COLO668 (cell line): Measurements from ENCODE around the gene MGME1.

ENCODE experiments used
- DNase-seq: peaks from one replicate; lab custom pipeline; 2025; ENCODE audit not compliant: unreplicated experiment; lab: John Stamatoyannopoulos, UW

MGME1 gene, protein sequence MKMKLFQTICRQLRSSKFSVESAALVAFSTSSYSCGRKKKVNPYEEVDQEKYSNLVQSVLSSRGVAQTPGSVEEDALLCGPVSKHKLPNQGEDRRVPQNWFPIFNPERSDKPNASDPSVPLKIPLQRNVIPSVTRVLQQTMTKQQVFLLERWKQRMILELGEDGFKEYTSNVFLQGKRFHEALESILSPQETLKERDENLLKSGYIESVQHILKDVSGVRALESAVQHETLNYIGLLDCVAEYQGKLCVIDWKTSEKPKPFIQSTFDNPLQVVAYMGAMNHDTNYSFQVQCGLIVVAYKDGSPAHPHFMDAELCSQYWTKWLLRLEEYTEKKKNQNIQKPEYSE

DNA sequence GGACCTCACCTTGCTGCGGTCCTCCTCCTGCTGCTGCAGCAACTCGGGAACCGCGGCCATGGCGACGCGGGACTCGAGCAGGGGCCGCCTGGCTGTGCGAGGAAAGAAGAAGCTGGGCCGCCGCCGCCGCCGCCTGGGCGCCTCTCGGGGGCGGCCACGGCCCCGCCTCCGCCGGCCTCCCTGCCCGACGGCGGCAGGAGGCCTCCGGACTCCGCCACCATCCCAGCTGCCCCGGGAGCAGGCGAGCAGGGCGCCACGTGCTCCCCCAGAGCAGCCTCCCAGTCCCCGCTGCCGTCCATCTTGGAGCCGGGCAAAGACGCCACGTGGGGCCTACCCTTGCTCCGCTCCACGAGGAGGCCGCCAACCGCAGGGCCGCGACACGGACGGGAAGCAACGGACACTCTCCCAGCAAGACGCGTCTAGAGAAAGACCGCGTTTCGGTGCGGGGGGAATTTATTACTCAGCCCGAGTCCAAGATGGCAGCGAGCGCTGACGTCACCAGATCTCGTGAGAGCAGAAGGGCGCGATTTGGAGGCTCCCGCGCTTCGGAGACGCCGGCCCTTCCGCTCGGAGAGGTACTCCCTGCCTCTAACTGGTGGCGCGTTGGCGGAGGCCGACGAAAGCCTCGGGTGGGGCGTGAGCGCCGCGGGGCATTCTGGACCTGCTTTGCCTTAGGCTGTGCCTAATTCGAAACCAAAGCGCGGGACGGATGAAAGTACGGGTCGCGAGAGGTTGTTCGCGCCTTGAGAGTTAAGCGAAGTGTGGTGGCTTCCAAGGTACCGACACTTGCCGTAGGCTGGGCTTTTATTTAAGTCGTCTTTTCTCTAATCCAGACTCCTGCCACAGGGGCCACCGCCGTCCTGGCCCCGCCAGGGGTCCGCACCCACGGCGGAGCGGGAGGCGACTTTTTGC, at the start of gene MGME1, which contains the start of gene SNX5:
Gene MGME1, plus strand, starts transcription at position 653 of the 912 bp plus-strand sequence. CDS start 842 bp downstream, outside the sequence.
Gene SNX5, minus strand, starts transcription at position 429 of the 912 bp plus-strand sequence. Its CDS starts 369 bp downstream, at position 60.
- DNase-seq, result peak; percentile 100

DNA sequence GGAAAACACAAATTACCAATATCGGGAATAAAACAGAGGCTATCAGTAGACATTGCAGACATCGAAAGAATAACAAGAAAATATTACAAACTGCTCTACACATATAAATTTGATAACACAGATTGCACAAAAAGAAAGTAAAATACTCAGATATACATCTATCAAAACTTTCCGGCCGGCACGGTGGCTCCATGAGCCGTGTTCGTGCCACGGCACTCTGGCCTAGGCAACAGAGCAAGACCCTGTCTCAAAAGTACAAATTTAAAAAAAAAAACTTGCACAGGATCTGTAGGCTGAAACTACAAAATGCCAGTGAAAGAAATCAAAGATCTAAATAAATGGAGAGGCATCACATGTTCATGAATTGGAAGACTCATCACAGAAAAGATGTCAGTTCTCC, 49.7 kb upstream of the MGME1 start:
- DNase-seq, result no peak

DNA sequence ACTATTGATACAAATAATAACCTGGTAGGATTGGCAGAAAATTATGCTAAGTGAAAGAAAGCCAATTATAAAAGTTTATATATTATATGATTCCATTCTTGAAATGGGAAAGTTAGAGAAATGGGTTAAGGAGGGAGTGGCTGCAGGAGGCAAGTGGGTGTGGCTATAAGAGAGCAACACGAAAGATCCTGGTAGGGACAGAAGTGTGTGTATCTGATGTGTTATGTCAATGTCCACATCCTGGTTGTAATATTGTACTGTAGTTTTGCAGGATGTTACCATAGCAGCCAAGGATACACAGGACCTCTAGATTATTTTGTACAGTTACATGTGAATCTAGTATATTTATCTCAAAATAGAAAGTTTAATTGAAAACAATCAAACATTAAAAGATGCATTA, 47.0 kb upstream of the MGME1 start:
- DNase-seq, result no peak

DNA sequence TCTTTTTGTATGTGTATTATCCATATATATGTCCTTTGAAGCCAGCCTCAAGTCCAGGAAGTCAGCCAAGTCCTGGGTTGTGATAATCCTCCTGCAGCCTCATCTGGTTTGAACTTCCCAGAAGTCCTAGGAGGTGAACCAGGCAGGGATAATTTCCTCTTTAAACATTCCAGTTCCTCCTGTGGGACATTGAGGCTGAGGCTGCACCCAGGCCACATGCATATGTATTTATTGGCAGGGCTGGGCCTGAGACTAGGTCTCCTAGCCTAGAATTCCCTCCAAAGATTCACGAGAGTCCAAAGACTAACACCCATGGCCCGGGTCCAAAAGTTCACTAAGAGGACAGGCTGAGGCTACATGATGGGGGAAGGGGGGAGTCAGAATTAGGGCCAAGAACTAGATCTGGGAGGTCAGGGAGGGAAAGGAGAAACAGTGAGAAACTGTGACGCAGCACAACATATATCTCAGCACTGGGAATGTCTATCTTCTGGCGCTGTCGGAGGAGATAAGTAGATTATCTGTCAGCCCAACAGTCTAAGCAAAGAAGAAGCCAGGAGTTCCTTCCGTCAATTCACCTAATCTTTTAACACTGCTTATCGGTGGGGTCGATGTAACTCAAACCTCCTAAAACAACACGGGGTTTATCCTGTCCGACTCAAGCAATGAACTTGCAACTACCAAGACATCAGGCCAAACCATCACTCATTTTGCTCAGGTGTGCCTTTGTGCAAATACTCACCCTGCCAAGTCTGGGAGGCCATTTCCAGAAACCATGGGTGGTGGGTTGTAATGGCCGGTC, 43.5 kb upstream of the MGME1 start:
- no peak for DNase-seq

DNA sequence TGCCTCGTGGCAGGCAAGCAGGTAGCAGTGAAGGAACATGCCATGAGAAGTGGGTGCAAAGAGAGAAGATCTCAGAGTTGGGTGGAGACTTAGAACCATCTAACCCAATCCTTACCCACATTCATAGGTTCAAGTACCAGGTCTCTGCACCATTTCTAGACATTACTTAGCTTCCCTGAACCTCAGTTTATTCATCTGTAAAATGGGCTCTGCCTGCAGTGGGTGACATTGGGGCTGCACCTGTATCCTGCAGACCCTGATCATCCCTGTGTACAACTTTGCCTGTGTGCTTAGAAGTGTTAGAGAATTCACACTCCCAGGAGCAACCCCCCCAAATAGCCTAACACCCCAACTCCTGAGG, 42.9 kb upstream of the MGME1 start:
- DNase-seq, result no peak

DNA sequence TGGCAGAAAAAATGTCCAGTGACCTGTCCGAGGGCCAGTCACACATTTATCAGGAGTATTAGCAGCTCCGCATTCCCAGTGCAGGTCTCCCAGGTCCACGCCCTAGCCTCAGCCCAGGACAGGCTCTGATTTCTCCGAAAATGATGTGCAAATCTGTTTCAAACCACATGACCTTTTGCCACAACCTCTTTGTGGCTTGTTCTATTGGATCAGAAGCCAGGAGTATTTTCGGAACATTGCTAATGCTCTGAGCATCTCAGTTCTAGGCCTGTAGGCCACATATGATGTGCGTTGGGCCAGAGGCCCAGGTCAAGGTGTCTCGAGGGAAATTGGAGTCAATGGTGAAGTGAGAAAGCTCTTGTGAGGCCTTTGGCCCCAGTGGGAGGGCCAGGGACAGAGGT, 40.6 kb upstream of the MGME1 start:
- DNase-seq, result no peak

DNA sequence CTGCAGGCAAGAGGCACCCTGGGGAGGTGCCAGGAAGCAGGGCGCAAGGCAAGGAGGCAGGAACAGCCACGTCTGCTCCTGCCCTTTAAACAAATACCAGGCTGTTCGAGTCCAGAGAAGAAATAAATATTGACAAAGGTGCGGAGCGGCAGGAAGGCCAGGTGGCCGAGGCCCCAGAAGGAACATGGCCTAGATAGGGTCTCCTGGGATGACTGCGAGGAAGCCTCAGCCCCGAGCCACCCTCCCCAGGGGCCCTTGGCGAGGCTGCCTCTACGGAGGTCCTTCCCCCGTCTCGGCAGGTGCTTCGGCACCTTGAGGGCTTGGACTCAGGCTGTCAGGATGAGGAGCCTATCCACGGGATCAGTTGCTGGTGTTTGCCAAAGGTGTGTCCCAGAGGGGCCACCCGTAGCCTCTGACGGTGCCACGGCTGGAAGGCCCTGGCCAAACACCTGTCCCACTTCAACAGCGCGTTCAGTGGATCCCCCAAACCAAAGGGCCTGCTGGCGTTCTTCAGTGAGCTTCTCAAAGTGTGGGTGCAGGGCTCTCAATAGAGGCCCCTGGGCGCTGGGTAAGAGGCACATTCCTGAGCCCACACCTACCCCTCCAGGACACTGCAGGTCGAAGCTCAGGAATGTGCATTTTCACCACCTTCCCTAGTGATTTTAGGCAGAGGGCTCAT, 40.0 kb upstream of the MGME1 start:
- DNase-seq, result peak; percentile 87

DNA sequence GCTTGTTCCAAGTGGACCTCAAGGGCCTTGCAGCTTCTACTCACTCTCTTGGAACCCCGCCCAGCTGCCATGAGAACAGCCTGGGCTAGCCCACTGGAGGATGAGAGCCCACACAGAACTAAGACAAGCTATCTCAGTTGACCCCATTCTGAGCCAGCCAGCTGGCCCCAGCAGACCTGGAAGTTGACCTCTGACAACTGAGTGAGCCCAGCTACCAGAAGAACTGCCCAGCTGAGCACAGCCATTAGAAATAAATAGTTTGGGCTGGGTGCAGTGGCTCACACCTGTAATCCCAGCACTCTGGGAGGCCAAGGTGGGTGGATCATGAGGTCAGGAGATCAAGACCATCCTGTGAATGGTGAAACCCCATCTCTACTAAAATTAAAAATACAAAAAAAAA, 37.3 kb upstream of the MGME1 start:
- DNase-seq, result no peak

DNA sequence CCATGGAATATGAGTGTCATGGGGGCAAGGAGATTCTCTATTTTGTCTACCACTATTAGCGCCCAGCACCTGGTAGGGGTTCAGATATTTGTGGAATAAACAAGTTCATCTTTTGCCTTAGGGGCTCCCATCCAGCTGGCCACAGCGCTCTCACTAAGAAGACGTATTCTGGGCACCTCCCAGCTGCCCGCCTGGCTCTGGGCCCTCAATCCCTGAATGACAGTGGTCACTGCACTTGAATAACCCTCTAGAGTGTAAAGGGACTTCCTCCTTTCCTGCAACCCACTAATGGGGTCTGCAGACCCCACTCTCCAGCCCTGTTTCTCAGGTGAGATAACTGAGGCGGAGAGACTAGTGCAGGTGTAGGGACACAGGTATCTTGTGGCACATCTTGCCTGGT, 36.4 kb upstream of the MGME1 start:
- DNase-seq, result no peak

DNA sequence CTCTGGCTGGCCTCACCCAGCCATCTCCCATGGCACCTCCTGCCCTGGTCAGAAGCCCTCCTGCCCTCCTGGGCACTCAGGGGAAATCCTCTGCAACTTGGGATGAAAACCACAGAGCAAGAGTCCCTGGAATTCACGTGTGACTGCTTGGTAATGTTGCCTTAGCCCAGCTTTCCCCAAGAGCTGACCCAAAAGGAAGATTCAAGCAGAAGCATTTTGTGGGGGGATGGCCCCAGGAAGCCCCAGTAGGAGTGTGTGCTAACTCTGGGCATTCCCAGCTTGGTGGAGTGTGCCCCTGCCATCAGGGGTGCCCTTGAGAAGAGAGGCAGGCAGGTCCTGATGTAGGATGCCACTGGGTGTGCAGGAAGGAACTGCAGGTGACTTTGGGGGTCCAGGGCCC, 35.7 kb upstream of the MGME1 start:
- DNase-seq, result no peak

DNA sequence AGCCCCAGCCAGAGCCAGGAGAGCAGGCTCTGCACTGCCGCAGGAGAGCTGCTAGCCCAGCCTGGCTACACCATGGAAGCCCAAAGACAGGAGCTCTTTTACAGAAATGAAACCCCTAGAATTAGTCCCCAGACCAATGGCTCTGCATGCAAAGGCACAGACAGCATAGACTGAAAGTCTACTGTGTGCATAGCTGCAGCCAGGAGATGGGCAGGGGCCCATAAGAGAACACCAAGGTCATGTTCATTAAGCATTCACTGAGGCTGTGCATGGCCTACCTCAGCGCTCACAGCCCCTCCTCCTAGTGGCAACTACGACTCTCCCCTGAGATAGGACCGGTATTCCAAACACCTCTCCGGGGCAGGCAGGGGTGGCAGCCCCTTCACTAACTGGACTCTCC, 35.1 kb upstream of the MGME1 start:
- no peak for DNase-seq

DNA sequence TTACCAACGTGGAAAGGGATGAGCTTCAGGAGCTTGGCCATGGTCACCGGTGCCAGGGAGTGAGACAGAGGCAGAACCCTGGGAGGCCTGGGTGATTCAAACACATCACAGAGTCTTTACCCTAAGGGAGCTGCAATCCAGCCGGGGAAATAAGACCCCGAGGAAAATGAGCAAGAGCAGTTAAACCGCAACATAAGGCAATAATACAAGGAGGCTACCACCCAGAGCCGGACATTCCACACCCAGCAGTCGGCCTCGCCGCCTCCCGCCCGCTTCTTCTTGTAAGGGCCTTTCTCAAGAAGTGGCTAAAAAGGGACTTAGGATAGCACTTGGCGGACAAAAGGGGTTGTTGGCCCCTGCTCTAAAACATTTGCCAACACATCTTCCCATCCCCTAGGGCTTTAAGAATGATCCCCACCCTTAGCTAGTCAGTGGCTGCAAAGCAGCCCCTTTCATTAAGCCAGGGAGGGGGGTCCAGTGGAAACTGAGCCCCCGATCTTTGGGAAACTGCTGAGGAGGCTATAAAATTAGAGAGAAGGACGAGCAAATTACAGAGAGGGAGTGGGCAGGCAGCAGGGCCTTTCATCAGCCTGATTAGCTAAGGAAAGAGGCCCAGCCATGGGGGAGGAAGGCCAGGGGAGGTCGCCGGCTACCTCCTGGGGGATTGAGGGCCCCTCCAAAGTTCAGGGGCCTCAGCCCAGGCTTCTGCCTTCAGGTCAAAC, 34.5 kb upstream of the MGME1 start:
- DNase-seq, result no peak

DNA sequence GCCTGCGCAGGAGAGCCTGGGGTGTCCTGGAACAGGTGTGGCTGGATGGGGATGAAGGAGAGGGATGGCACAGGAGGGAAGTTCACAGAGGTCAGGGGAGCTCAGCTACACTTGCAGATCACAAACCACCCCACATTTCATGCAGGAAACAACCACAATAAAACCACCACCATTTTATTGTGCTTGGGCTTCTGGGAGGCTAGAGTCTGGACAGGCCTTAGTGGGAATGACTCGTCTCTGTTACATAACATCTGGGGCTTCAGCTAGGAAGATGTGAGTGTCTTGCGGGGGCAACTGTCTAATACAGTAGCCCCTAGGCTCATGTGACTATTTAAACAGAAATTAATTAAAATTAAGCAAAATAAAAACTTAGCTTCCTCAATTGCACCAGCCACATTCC, 33.6 kb upstream of the MGME1 start:
- DNase-seq, result no peak

DNA sequence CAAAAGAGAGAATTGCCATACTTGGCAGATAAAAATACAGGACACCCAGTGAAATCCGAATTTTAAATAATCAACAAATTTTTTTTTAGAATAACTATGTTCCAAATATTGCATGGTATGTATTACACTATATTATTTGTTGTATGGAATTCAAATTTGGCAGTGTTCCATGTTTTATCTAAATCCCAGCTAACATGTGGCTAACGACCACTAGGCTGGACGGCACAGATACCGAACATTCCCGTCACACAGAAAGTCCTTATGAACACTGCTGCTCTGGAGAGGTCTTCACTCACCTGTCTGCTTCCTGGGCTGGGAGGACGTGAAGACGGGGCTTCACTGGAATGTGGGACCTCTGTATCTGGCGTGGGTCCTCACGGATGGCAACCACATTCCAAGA, 33.1 kb upstream of the MGME1 start:
- no peak for DNase-seq

DNA sequence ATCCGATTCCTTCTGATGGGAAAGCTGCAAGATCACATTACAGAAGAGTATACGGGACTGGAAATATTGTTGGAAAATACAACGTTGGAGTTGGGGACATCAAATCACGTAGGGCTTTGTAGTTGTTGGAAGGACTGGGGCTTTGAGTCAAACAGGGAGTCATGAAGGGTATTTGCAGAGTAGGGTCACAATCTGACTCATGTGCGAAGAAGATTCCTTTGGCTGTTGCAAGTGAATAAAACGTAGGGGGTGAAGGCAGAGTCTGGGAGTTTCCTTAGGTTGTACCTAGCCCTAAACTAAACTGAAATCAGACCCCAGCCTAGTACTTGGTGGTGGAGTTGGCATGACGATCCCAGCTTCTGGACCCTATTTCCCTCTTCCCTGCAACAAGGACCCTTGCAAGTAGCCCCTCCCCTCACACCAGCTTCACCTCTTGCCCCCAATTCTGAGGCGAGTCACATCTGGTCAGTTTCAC, 32.5 kb upstream of the MGME1 start:
- DNase-seq, result no peak

DNA sequence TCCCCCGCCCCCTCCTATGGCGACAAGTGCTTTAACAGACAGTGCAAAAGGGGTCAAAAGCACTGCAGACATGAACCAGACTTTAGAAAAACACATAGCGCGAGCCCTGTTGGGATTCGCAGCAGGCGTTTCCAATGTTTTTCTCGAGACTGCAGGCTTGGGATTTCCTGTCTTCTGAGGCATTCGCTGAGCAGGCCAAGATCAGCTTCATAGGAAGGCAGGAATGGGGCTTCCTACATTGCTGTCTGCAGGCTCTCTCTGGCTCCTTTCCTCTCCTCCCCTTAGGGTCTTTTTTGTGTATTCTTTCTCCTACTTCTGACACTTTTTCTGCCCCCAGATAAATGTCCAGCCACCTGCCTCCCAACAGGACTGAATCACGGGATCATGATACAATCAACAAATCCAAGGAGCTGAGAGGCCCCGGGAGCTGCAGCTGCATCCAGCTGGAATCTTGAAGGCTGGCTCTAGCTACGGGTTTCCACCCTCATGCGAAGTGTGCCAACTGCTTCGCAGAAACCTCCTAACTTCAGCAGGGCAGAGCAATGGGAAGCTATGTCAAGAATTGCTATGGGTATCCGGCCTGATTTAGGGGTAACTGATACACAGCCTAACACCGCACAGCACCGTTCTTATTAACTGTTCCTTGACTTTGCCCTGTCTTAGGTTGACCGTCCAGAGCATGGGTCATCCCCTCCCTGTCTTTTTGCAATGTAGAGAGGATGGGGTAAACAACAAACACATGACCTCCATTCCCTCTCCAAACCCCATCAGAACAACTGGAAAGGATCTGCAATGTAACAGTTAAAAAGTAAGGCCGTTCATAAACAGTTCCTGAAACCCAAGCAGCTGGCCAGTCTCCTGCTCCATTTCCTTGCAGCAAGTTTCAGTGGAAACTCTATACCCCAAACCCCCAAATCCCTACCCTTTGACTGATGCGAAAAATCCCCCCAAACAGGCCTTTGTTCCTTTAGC, 31.8 kb upstream of the MGME1 start:
- DNase-seq, result no peak

DNA sequence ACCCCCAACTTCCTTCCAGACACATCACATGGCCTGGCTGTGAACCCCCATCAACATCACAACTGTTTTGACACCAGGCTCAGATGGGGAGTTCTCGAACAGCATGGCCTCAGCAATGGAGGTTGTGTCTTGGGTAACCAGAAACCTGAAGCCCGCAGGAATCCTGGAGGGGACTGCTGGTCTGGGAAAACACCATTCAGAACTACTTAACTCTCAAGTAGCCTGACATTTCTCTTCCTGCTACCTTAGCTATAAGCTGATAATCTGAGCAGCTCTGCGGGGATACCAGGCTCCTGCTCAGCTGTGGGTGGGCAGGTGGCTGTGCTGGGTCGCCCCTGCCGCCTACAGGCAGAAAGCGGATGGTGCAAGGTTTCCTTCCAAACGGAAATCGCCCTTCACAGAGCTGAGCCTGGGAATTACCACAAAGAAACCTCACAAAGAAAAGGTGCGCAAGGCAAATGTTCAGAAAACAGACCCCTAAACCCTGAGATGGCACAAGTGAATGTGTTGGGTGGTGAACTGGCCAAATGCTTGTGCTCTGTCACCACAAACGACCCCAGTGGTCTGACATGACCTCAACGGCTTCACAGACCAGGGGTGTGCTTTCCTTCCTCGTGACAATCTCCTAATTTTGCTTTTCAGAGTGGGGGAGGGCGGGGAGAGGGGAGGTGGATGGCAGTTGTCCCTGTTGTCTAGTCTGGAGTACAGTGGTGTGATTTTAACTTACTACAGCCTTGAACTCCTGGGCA, 29.8 kb upstream of the MGME1 start:
- peak; percentile 69 for DNase-seq

DNA sequence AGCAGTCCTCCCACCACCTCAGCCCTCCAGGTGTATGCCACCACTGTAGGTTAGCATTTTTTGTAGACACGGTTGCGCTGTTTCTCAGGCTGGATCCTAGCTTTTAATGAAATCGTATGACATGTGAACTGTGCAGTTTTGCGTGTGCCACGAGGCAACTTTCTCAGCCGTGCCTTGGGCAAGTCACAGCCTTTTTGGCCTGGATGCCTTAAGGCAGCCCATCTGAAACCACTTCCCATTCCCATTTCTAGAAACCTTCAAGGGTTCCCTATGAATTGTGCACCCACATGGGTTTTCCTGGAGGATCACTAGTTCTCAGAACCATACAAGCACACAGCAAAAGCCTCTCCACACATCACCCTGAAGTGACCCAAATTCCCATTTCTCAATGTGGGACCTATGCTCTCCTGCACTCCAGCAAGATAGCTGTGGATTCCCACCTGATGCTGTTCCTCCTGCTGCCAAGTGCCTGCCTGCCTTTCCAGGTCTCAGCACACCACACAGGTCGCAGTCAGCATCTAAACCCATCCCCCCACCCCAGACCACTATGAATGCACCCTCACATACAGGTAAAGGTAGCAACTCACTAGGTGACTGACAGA, 29.1 kb upstream of the MGME1 start:
- DNase-seq, result no peak
